Stimulated activated naive CD8-positive, alpha-beta T cell treated with anti-CD3 and anti-CD28 coated beads, Interleukin-15, Interleukin-2, amounts not matched to agents 100 ng/mL and 50 ng/mL, for 24 hours (primary cell): Measurements from ENCODE around the gene BANF1.

Source experiments
- H3K27ac Mint-ChIP-seq: one replicate; pipeline ENCODE4 v1.8.0; 2021; ENCODE audit warnings: mild to moderate bottlenecking, mixed read lengths
- H3K27me3 Mint-ChIP-seq: one replicate; pipeline ENCODE4 v1.8.0; 2021; ENCODE audit warnings: mixed read lengths
- H3K36me3 Mint-ChIP-seq: one replicate; pipeline ENCODE4 v1.8.0; 2021; ENCODE audit warnings: low read depth, mixed read lengths
- H3K4me1 Mint-ChIP-seq: one replicate; pipeline ENCODE4 v1.8.0; 2021; ENCODE audit warnings: low read depth, mixed read lengths
- H3K4me3 Mint-ChIP-seq: one replicate; pipeline ENCODE4 v1.8.0; 2021; ENCODE audit warnings: mild to moderate bottlenecking, mixed read lengths
- H3K9me3 Mint-ChIP-seq: one replicate; pipeline ENCODE4 v1.8.0; 2021; ENCODE audit warnings: mixed read lengths

BANF1 gene

GRCh38 chr11:65973439-65974110, 28.7 kb upstream of the BANF1 start:
- Mint-ChIP-seq H3K9me3 (no peaks in the 10 kb centered on the region), H3K4me1 (peaks cover 3% of the 10 kb centered on the region), H3K4me3 (no peak overlapping the region), H3K36me3 (peaks cover 52% of the 10 kb centered on the region), H3K27ac (no peak overlapping the region), H3K27me3 (no peaks in the 10 kb centered on the region)

- Mint-ChIP-seq H3K27me3 (no peaks in the 10 kb centered on the region), H3K9me3 (no peaks in the 10 kb centered on the region), H3K4me1 (no peaks in the 10 kb centered on the region), H3K36me3 (peaks cover 49% of the 10 kb centered on the region), H3K27ac (no peak overlapping the region), H3K4me3 (no peak overlapping the region)
Measured at GRCh38 chr11:65975771-65976170, 26.5 kb upstream of the BANF1 start.

GRCh38 chr11:65976216-65977176, 25.8 kb upstream of the BANF1 start:
- Mint-ChIP-seq H3K4me3 (no peak overlapping the region), H3K27ac (no peak overlapping the region), H3K4me1 (no peaks in the 10 kb centered on the region), H3K27me3 (no peaks in the 10 kb centered on the region), H3K36me3 (peaks cover 48% of the 10 kb centered on the region), H3K9me3 (no peaks in the 10 kb centered on the region)

GRCh38 chr11:65977621-65978390, 24.5 kb upstream of the BANF1 start:
- H3K36me3 Mint-ChIP-seq: peaks cover 39% of the 10 kb centered on the region
- H3K27me3 Mint-ChIP-seq: no peaks in the 10 kb centered on the region

GRCh38 chr11:65978391-65979238, 23.7 kb upstream of the BANF1 start:
- no peaks in the 10 kb centered on the region for H3K4me1 Mint-ChIP-seq
- H3K4me3 Mint-ChIP-seq: no peak overlapping the region
- no peaks in the 10 kb centered on the region for H3K9me3 Mint-ChIP-seq
- no peaks in the 10 kb centered on the region for H3K27me3 Mint-ChIP-seq
- peaks cover 32% of the 10 kb centered on the region for H3K36me3 Mint-ChIP-seq
- no peak overlapping the region for H3K27ac Mint-ChIP-seq

More at GRCh38 chr11:65977621-65978390, 24.5 kb upstream of the BANF1 start:
- Mint-ChIP-seq H3K9me3 (no peaks in the 10 kb centered on the region), H3K4me1 (no peaks in the 10 kb centered on the region), H3K27ac (no peak overlapping the region), H3K4me3 (no peak overlapping the region)

GRCh38 chr11:65979261-65979759, 23.0 kb upstream of the BANF1 start:
- H3K4me1 Mint-ChIP-seq: no peaks in the 10 kb centered on the region
- H3K27ac Mint-ChIP-seq: no peak overlapping the region
- no peaks in the 10 kb centered on the region for H3K9me3 Mint-ChIP-seq
- peaks cover 30% of the 10 kb centered on the region for H3K36me3 Mint-ChIP-seq
- no peaks in the 10 kb centered on the region for H3K27me3 Mint-ChIP-seq
- H3K4me3 Mint-ChIP-seq: no peak overlapping the region

GRCh38 chr11:65981101-65981740, 21.1 kb upstream of the BANF1 start:
- Mint-ChIP-seq H3K4me1 (no peaks in the 10 kb centered on the region), H3K27ac (no peak overlapping the region), H3K27me3 (no peaks in the 10 kb centered on the region), H3K4me3 (no peak overlapping the region), H3K36me3 (peaks cover 23% of the 10 kb centered on the region), H3K9me3 (no peaks in the 10 kb centered on the region)

- H3K27me3 Mint-ChIP-seq: no peaks in the 10 kb centered on the region
- H3K4me3 Mint-ChIP-seq: no peak overlapping the region
- peaks cover 13% of the 10 kb centered on the region for H3K36me3 Mint-ChIP-seq
- H3K9me3 Mint-ChIP-seq: no peaks in the 10 kb centered on the region
- no peaks in the 10 kb centered on the region for H3K4me1 Mint-ChIP-seq
- no peak overlapping the region for H3K27ac Mint-ChIP-seq
Measured at GRCh38 chr11:65981972-65982823, 20.1 kb upstream of the BANF1 start.

- Mint-ChIP-seq H3K27ac (no peak overlapping the region), H3K27me3 (no peaks in the 10 kb centered on the region), H3K9me3 (no peaks in the 10 kb centered on the region), H3K36me3 (peaks cover 12% of the 10 kb centered on the region), H3K4me3 (no peak overlapping the region), H3K4me1 (no peaks in the 10 kb centered on the region)
Measured at GRCh38 chr11:65982824-65983588, 19.3 kb upstream of the BANF1 start.

- Mint-ChIP-seq H3K4me3 (no peak overlapping the region), H3K27ac (no peak overlapping the region), H3K27me3 (no peaks in the 10 kb centered on the region), H3K4me1 (no peaks in the 10 kb centered on the region), H3K36me3 (peaks cover 12% of the 10 kb centered on the region), H3K9me3 (no peaks in the 10 kb centered on the region)
Measured at GRCh38 chr11:65983589-65983987, 18.7 kb upstream of the BANF1 start.

GRCh38 chr11:65987336-65987735, 15.0 kb upstream of the BANF1 start:
- H3K27ac Mint-ChIP-seq: no peak overlapping the region
- H3K27me3 Mint-ChIP-seq: no peaks in the 10 kb centered on the region
- no peak overlapping the region for H3K4me3 Mint-ChIP-seq
- H3K36me3 Mint-ChIP-seq: peaks cover 11% of the 10 kb centered on the region
- H3K9me3 Mint-ChIP-seq: no peaks in the 10 kb centered on the region
- H3K4me1 Mint-ChIP-seq: peaks cover 5% of the 10 kb centered on the region

GRCh38 chr11:65988791-65989592, 13.3 kb upstream of the BANF1 start:
- Mint-ChIP-seq H3K4me3 (no peak overlapping the region), H3K27ac (peak overlapping the region; percentile 58), H3K36me3 (peaks cover 11% of the 10 kb centered on the region), H3K4me1 (peaks cover 5% of the 10 kb centered on the region), H3K9me3 (no peaks in the 10 kb centered on the region), H3K27me3 (no peaks in the 10 kb centered on the region)
